IMR-90 (cell line): ENCODE measurements around the gene HSPB6. TPM values are rescaled to one million over a fixed set of nuclear protein-coding genes. Genes with fewer than 3 reads are reported as not detected.

ENCODE experiments used
- ATAC-seq: fragments of 200-7000 bp; cut with Tn5 transposase; 2 replicates; pipeline ENCODE4 v1.9.1; 2020; ENCODE audit warnings: low read depth, mild to moderate bottlenecking, moderate library complexity
- BruUV-seq: library from RNA; stranded (reverse); fragments of 400-500 nt; replicated peaks from 2 replicates; lab custom pipeline; 2021; lab: Mats Ljungman, UMichigan
- CTCF ChIA-PET: fragments of 300-600 bp; formaldehyde crosslinking; extraction: SDS; loops from one replicate; lab custom pipeline; 2021; ENCODE audit warnings: antibody characterized with exemption; lab: Yijun Ruan, JAX
- POLR2A ChIA-PET: fragments of 300-600 bp; sonication (Branson Sonifier 250); formaldehyde crosslinking; loops from one replicate; lab custom pipeline; 2022; ENCODE audit warnings: antibody characterized with exemption; ENCODE audit not compliant: unreplicated experiment; lab: Charles Lee
- DNase-seq: peaks from one replicate; pipeline ENCODE4 v3.0.0; 2013
- H2AFZ ChIP-seq: replicated peaks from 2 replicates; pipeline ENCODE3; 2013; ENCODE audit warnings: low read length, mild to moderate bottlenecking; ENCODE audit not compliant: poor library complexity
- H2AK5ac ChIP-seq: 2 replicates; pipeline ENCODE4 v1.6.1; 2013; ENCODE audit warnings: low read depth, low read length, inconsistent platforms
- H2AK9ac ChIP-seq: replicated peaks from 2 replicates; pipeline ENCODE3; 2013; ENCODE audit warnings: mild to moderate bottlenecking, low read depth, low read length, moderate library complexity; ENCODE audit not compliant: poor library complexity
- H2BK120ac ChIP-seq: 2 replicates; pipeline ENCODE4 v1.6.1; 2013; ENCODE audit warnings: low read depth, low read length, inconsistent platforms
- H2BK15ac ChIP-seq: 3 replicates; pipeline ENCODE4 v1.6.1; 2013; ENCODE audit warnings: low read depth, low read length, inconsistent platforms
- H2BK20ac ChIP-seq: 2 replicates; pipeline ENCODE4 v1.6.1; 2013; ENCODE audit warnings: low read depth, mild to moderate bottlenecking, inconsistent platforms, low read length, moderate library complexity
- H2BK5ac ChIP-seq: 2 replicates; pipeline ENCODE4 v1.6.1; 2013; ENCODE audit warnings: mild to moderate bottlenecking, low read depth, low read length, inconsistent platforms; ENCODE audit not compliant: poor library complexity, severe bottlenecking
- H3K14ac ChIP-seq: replicated peaks from 2 replicates; pipeline ENCODE4 v1.6.1; 2013; ENCODE audit warnings: low read depth, low read length, inconsistent platforms
- H3K18ac ChIP-seq: 2 replicates; pipeline ENCODE4 v1.6.1; 2013; ENCODE audit warnings: low read depth, low read length, control low read depth
- H3K23ac ChIP-seq: 2 replicates; pipeline ENCODE4 v1.6.1; 2013; ENCODE audit warnings: low read depth, low read length, inconsistent platforms
- H3K27ac ChIP-seq: 2 replicates; pipeline ENCODE4 v1.5.1; 2013; ENCODE audit warnings: mild to moderate bottlenecking, control low read depth, low read length; ENCODE audit not compliant: insufficient read depth
- H3K27me3 ChIP-seq: 2 replicates; pipeline ENCODE4 v1.6.1; 2013; ENCODE audit warnings: low read length; ENCODE audit not compliant: control insufficient read depth, insufficient read depth
- H3K36me3 ChIP-seq: 2 replicates; pipeline ENCODE4 v1.6.1; 2013; ENCODE audit warnings: low read length, mixed read lengths; ENCODE audit not compliant: control insufficient read depth, insufficient read depth
- H3K4ac ChIP-seq: 2 replicates; pipeline ENCODE4 v1.6.1; 2013; ENCODE audit warnings: low read depth, low read length, inconsistent platforms
- H3K4me1 ChIP-seq: 2 replicates; pipeline ENCODE4 v1.6.1; 2013; ENCODE audit warnings: low read length, mixed read lengths; ENCODE audit not compliant: control insufficient read depth, insufficient read depth
- H3K4me2 ChIP-seq: 2 replicates; pipeline ENCODE4 v1.6.1; 2013; ENCODE audit warnings: low read depth, mild to moderate bottlenecking, control low read depth, low read length, moderate library complexity
- H3K4me3 ChIP-seq: 2 replicates; pipeline ENCODE4 v1.5.1; 2013; ENCODE audit warnings: low read depth, mild to moderate bottlenecking, control low read depth, low read length, moderate library complexity; ENCODE audit not compliant: insufficient read depth
- H3K56ac ChIP-seq: 2 replicates; pipeline ENCODE4 v1.6.1; 2013; ENCODE audit warnings: low read length, inconsistent platforms; ENCODE audit not compliant: insufficient read depth; ENCODE audit errors: extremely low read depth
- H3K79me1 ChIP-seq, 2 experiments: 2 replicates each; pipeline ENCODE4 v1.6.1; 2013; ENCODE audit warnings: low read length in 2 of 2, inconsistent platforms in 1 of 2, low read depth in 1 of 2
- H3K9ac ChIP-seq: 2 replicates; pipeline ENCODE4 v1.6.1; 2013; ENCODE audit warnings: low read depth, low read length, control low read depth
- H3K9me1 ChIP-seq: 2 replicates; pipeline ENCODE4 v1.6.1; 2013; ENCODE audit warnings: low read length, inconsistent platforms; ENCODE audit not compliant: insufficient read depth
- H3K9me3 ChIP-seq: 2 replicates; pipeline ENCODE4 v1.6.1; 2013; ENCODE audit warnings: low read length; ENCODE audit not compliant: control insufficient read depth, insufficient read depth
- H4K20me1 ChIP-seq: 2 replicates; pipeline ENCODE4 v1.6.1; 2013; ENCODE audit warnings: low read length, inconsistent platforms; ENCODE audit not compliant: insufficient read depth
- H4K5ac ChIP-seq: 2 replicates; pipeline ENCODE4 v1.6.1; 2013; ENCODE audit warnings: mild to moderate bottlenecking, low read depth, low read length, control low read depth
- H4K8ac ChIP-seq, 2 experiments: 2 replicates each; pipeline ENCODE4 v1.6.1; 2013; ENCODE audit warnings: low read depth in 2 of 2, low read length in 2 of 2, control low read depth in 1 of 2, inconsistent platforms in 1 of 2
- H4K91ac ChIP-seq: 2 replicates; pipeline ENCODE4 v1.6.1; 2013; ENCODE audit warnings: low read depth, low read length, inconsistent platforms; ENCODE audit not compliant: insufficient read depth
- BHLHE40 ChIP-seq: fragments of 150-350 bp; IDR thresholded peaks from 2 replicates; pipeline ENCODE4 v1.6.1; 2016; ENCODE audit warnings: mild to moderate bottlenecking, low read depth, low read length
- CEBPB ChIP-seq: IDR thresholded peaks from 2 replicates; pipeline ENCODE4 v1.6.1; 2012; ENCODE audit warnings: low read depth, low read length, improper control_type of control experiment
- CHD1 ChIP-seq: IDR thresholded peaks from 2 replicates; pipeline ENCODE4 v1.6.1; 2012; ENCODE audit warnings: low read depth, low read length, improper control_type of control experiment
- FOS ChIP-seq: fragments of 150-350 bp; IDR thresholded peaks from 2 replicates; pipeline ENCODE4 v1.6.1; 2016; ENCODE audit warnings: low read depth, low read length
- MAFK ChIP-seq: IDR thresholded peaks from 2 replicates; pipeline ENCODE4 v1.6.1; 2012; ENCODE audit warnings: low read depth, low read length, improper control_type of control experiment
- MAZ ChIP-seq: IDR thresholded peaks from 2 replicates; pipeline ENCODE4 v1.6.1; 2012; ENCODE audit warnings: low read depth, mild to moderate bottlenecking, low read length, improper control_type of control experiment, moderate library complexity, borderline replicate concordance
- MXI1 ChIP-seq: IDR thresholded peaks from 2 replicates; pipeline ENCODE4 v1.6.1; 2012; ENCODE audit warnings: low read depth, mild to moderate bottlenecking, low read length, moderate library complexity, borderline replicate concordance
- NFE2L2 ChIP-seq: fragments of 150-350 bp; IDR thresholded peaks from 2 replicates; pipeline ENCODE4 v1.6.1; 2016; ENCODE audit warnings: low read depth, mild to moderate bottlenecking, low read length
- POLR2A ChIP-seq: IDR thresholded peaks from 2 replicates; pipeline ENCODE4 v1.6.1; 2012; ENCODE audit warnings: mild to moderate bottlenecking, low read depth, low read length
- RAD21 ChIP-seq: IDR thresholded peaks from 2 replicates; pipeline ENCODE4 v1.6.1; 2012; ENCODE audit warnings: low read length, improper control_type of control experiment
- RCOR1 ChIP-seq: IDR thresholded peaks from 2 replicates; pipeline ENCODE4 v1.6.1; 2012; ENCODE audit warnings: mild to moderate bottlenecking, low read length, improper control_type of control experiment; ENCODE audit not compliant: insufficient replicate concordance
- RFX5 ChIP-seq: IDR thresholded peaks from 2 replicates; pipeline ENCODE4 v1.8.0; 2012; ENCODE audit warnings: low read depth, mild to moderate bottlenecking, low read length, moderate library complexity
- SMC3 ChIP-seq: fragments of 150-350 bp; IDR thresholded peaks from 2 replicates; pipeline ENCODE4 v1.6.1; 2016; ENCODE audit warnings: low read depth, mild to moderate bottlenecking, antibody characterized with exemption, low read length, moderate library complexity
- WGBS, 2 experiments: methylation state at CpG; one replicate each; pipeline versions ENCODE4 v1.1.5 to v1.1.7; 2013; ENCODE audit warnings: missing lambda C conversion rate in 2 of 2; ENCODE audit not compliant: insufficient read length in 1 of 2; ENCODE audit errors: extremely low coverage in 2 of 2; 5-methylcytosine and 5-hydroxymethylcytosine counted together
- dilution Hi-C: fragments of 300-500 bp; cut with HindIII; formaldehyde crosslinking; loops from one replicate; pipeline ENCODE4 v1.14.3; 2018; ENCODE audit warnings: low sequenced_read_pairs; ENCODE audit not compliant: unreplicated experiment
- in situ Hi-C: fragments of 300-500 bp; cut with MboI; formaldehyde crosslinking; loops from 3 replicates; pipeline ENCODE4 v1.14.3; 2019; ENCODE audit warnings: low sequenced_read_pairs, inconsistent platforms, mixed read lengths
- intact Hi-C: fragments of 100-400 bp; cut with micrococcal nuclease; formaldehyde crosslinking; loops from 2 replicates; pipeline ENCODE4 v1.10.0; 2022
- polyA plus RNA-seq, 3 experiments: library from polyadenylated mRNA; depleted of rRNA; stranded (reverse); fragments of >200 nt; gene quantifications; 2 replicates each; pipeline ENCODE4 v1.2.3, GENCODE V29; 2012; ENCODE audit warnings: low replicate concordance in 1 of 3
- total RNA-seq: library from RNA; depleted of rRNA; stranded (reverse); fragments of >200 nt; gene quantifications from 2 replicates; pipeline ENCODE4 v1.2.3, GENCODE V29; 2012
- TF ChIP-seq, protein P1 (sequence below): conservative IDR thresholded peaks from 2 replicates; pipeline ENCODE4 v1.5.1; 2012; ENCODE audit warnings: mild to moderate bottlenecking, low read depth, low read length, improper control_type of control experiment
- TF ChIP-seq, protein P2 (sequence below): fragments of 150-350 bp; IDR thresholded peaks from 2 replicates; pipeline ENCODE4 v1.6.1; 2016; ENCODE audit warnings: low read depth, mild to moderate bottlenecking, low read length, moderate library complexity, borderline replicate concordance
- TF ChIP-seq, protein P3 (sequence below): fragments of 150-350 bp; IDR thresholded peaks from 2 replicates; pipeline ENCODE4 v1.6.1; 2017; ENCODE audit warnings: mild to moderate bottlenecking, antibody characterized with exemption, low read length, low read depth

The HSPB6 gene
- total and polyA plus RNA-seq, 2 of the 4 experiments (the other 2 are of a cell fraction): 5.7 to 206 TPM

DNA sequence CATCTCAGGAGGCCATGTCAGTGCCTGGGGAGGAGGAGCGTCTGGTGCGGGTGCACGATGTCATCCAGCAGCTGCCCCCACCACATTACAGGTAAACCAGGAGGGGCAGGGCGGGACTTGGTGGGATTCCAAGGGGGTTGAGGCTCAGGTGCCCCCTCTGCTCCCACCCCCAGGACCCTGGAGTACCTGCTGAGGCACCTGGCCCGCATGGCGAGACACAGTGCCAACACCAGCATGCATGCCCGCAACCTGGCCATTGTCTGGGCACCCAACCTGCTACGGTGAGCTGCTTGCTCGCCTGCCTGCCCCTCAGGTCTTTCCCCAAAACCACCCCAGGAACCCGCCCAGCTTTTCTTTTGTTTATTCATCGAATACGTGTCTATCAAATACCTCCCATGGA, 25.8 kb upstream of the HSPB6 start:
- H3K79me1 ChIP-seq: no peaks in the 10 kb centered on the region
- intact Hi-C loops: no loop called here
- dilution Hi-C loops: no loop called here
- ATAC-seq (no peak), DNase-seq (no peak)
- H3K9ac ChIP-seq: no peak overlapping the region
- no peak overlapping the region for H3K18ac ChIP-seq
- H3K14ac ChIP-seq: no peak overlapping the region
- H2BK120ac ChIP-seq: no peak overlapping the region
- no peak overlapping the region for H2BK20ac ChIP-seq
- H2AK5ac ChIP-seq: no peak overlapping the region
- no peaks in the 10 kb centered on the region for H4K20me1 ChIP-seq
- no TSS peak for BruUV-seq
- no peak overlapping the region for H2BK5ac ChIP-seq
- 95% methylated on average over 8 of the region's 12 CpGs; no CpG with 5 or more reads in 1 of the 2 experiments for WGBS, 2 experiments
- no peak overlapping the region for H3K4me3 ChIP-seq
- no peaks in the 10 kb centered on the region for H3K27me3 ChIP-seq
- H2BK15ac ChIP-seq: no peak overlapping the region
- no peaks in the 10 kb centered on the region for H3K4me1 ChIP-seq
- peaks cover 16% of the 10 kb centered on the region for H3K36me3 ChIP-seq
- no peaks in the 10 kb centered on the region for H3K9me1 ChIP-seq
- no peak overlapping the region for H3K4me2 ChIP-seq
- H2AK9ac ChIP-seq: no peak overlapping the region
- no peak overlapping the region for H3K27ac ChIP-seq
- no peak overlapping the region for H4K91ac ChIP-seq
- no peaks in the 10 kb centered on the region for H3K9me3 ChIP-seq
- no peak overlapping the region for H4K5ac ChIP-seq
- POLR2A ChIA-PET: no interaction called here
- no peak overlapping the region for H3K4ac ChIP-seq
- no peak overlapping the region for H3K56ac ChIP-seq
- no peak overlapping the region for H4K8ac ChIP-seq
- H3K23ac ChIP-seq: no peak overlapping the region
- TF ChIP-seq, protein P1, sequence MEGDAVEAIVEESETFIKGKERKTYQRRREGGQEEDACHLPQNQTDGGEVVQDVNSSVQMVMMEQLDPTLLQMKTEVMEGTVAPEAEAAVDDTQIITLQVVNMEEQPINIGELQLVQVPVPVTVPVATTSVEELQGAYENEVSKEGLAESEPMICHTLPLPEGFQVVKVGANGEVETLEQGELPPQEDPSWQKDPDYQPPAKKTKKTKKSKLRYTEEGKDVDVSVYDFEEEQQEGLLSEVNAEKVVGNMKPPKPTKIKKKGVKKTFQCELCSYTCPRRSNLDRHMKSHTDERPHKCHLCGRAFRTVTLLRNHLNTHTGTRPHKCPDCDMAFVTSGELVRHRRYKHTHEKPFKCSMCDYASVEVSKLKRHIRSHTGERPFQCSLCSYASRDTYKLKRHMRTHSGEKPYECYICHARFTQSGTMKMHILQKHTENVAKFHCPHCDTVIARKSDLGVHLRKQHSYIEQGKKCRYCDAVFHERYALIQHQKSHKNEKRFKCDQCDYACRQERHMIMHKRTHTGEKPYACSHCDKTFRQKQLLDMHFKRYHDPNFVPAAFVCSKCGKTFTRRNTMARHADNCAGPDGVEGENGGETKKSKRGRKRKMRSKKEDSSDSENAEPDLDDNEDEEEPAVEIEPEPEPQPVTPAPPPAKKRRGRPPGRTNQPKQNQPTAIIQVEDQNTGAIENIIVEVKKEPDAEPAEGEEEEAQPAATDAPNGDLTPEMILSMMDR: no peak
- TF ChIP-seq MAZ (no peak), NFE2L2 (no peak), CEBPB (no peak), POLR2A (no peak), RFX5 (no peak), MAFK (no peak), RAD21 (no peak), SMC3 (no peak), RCOR1 (no peak), BHLHE40 (no peak), MXI1 (no peak), FOS (no peak), CHD1 (no peak)
- TF ChIP-seq, protein P2, sequence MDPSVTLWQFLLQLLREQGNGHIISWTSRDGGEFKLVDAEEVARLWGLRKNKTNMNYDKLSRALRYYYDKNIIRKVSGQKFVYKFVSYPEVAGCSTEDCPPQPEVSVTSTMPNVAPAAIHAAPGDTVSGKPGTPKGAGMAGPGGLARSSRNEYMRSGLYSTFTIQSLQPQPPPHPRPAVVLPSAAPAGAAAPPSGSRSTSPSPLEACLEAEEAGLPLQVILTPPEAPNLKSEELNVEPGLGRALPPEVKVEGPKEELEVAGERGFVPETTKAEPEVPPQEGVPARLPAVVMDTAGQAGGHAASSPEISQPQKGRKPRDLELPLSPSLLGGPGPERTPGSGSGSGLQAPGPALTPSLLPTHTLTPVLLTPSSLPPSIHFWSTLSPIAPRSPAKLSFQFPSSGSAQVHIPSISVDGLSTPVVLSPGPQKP: no peak
- TF ChIP-seq, protein P3, sequence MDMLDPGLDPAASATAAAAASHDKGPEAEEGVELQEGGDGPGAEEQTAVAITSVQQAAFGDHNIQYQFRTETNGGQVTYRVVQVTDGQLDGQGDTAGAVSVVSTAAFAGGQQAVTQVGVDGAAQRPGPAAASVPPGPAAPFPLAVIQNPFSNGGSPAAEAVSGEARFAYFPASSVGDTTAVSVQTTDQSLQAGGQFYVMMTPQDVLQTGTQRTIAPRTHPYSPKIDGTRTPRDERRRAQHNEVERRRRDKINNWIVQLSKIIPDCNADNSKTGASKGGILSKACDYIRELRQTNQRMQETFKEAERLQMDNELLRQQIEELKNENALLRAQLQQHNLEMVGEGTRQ: no peak
- CTCF ChIA-PET: no interaction called here
- in situ Hi-C loops: no loop called here
- H2AFZ ChIP-seq: no peak overlapping the region
